KOPT-K1 (cell line): ENCODE data around the gene INPP5D.
"Not testable (repeated sequence)": the region's sequence is repeated elsewhere in the genome, so short reads cannot be mapped to it uniquely, and the experiment has no call there.

Source experiments
- H3K27ac ChIP-seq: fragments of 200-600 bp; sonication (generic); 2 replicates; pipeline ENCODE4 v1.5.1; 2016; ENCODE audit warnings: antibody characterized with exemption, mild to moderate bottlenecking, low read depth, low read length; ENCODE audit not compliant: poor library complexity, severe bottlenecking
- H3K36me3 ChIP-seq: fragments of 200-600 bp; sonication (generic); 2 replicates; pipeline ENCODE4 v1.5.1; 2017; ENCODE audit warnings: antibody characterized with exemption, mild to moderate bottlenecking, low read length, moderate library complexity; ENCODE audit not compliant: insufficient read depth
- H3K9me3 ChIP-seq: fragments of 200-600 bp; sonication (generic); 2 replicates; pipeline ENCODE4 v1.5.1; 2017; ENCODE audit warnings: antibody characterized with exemption, low read length, mild to moderate bottlenecking; ENCODE audit not compliant: insufficient read depth, poor library complexity, severe bottlenecking

Gene INPP5D

DNA sequence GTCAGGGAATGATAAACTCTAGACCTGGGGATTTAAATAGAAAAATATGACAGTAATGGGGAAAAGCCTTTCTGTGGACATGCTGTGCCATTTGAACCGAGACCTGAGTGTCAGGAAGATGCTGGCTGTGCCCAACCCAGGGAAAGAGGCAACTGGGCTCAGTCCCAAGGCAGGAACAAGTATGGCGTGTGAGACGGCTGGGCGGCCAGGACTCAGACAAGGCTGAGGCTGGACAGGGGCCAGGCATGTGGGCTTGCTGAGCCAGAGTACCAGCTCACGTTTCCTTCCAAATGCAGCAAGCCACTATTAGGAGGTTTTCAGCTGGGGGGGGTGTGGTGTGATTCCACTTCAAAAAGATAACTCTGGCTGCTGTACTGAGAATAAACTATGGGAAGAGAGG, 92.4 kb downstream of the INPP5D start:
- Histone ChIP-seq H3K36me3 (peaks cover 96% of the 10 kb centered on the region), H3K9me3 (no peaks in the 10 kb centered on the region), H3K27ac (no peak overlapping the region)

DNA sequence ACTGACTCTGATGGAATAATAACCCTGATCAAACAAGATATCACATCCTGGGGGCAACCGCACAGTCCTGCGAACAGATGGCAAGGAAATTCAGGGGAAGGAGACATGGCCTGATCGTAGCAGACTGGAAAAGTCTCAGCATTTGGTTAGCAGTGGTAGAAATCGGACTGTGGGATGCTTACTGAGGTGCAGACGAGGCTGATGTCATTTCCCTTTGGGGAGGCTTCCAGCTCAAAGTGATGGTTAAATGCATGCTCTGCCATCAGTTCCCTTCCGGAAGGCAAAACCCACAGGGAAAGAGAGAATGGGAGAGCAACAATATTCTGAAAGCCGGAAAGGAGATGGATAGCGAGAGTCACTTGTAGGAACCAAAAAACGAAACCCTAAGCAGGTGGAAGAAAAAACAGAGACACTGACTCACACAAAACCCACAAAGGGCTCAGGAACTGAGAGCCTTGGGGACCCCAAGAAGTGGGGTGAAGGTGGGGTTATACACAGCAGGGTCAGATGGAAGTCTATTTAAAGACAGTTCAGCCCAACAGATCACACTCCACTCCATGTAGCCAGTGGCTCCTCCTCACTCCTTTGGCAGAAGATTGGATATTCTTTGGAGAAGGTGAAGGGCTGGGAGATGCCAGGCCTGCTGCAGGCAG, 93.1 kb downstream of the INPP5D start:
- H3K9me3 ChIP-seq: no peaks in the 10 kb centered on the region
- H3K27ac ChIP-seq: no peak overlapping the region
- peaks cover 95% of the 10 kb centered on the region for H3K36me3 ChIP-seq

DNA sequence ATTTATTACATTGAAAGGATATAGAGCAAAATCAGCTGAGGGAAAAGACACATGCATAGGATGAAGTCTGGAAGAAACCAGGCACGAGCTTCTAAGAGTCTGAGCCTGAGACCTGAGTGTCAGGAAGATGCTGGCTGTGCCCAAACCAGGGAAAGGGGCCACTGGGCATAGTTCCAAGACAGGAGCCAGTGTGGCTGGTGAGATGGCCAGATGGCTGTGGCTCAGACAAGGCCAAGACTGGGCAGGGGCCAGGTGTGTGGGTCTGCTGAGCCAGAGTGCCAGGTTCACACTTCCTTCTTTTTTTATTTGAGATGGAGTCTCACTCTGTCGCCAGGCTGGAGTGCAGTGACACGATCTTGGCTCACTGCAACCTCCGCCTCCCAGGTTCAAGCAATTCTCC, 95.9 kb downstream of the INPP5D start:
- Histone ChIP-seq H3K27ac (no peak overlapping the region), H3K36me3 (peaks cover 95% of the 10 kb centered on the region), H3K9me3 (no peaks in the 10 kb centered on the region)

DNA sequence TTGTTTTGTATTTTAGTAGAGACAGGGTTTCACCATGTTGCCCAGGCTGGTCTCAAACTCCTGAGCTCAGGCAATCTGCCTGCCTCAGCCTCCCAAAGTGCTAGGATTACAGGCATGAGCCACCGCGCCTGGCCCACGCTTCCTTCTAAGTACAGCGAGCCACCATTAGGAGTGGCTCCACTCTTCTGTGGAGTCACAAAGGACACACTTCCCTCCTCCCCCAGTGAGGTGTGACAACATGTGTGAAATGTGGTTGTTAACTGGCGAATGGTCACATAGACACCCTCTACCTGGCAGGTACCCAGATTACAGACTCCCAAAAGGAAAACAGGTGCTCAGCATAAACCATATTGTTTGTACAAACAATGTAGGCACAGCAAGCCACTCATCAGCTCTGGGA, 96.3 kb downstream of the INPP5D start:
- H3K36me3 ChIP-seq: peaks cover 95% of the 10 kb centered on the region
- not testable (repeated sequence) for H3K9me3 ChIP-seq, H3K27ac ChIP-seq

DNA sequence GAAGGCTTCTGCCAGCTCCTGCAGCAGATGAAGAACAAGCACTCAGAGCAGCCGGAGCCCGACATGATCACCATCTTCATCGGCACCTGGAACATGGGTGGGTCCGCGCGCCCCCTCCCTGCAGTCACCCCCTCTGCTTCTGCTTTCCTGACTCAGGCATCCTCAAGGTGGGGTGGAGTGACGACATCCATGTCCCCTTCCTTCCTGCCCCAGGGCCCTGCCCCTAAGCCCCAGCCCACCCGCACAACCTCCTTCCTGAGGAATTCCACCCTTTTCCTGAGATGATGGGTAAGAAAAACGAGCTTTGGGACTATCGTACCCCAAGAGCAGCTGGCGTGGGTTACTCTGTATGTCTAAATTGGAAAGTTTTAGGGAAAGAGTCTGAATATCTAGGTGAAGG, 101.6 kb downstream of the INPP5D start:
- Histone ChIP-seq H3K27ac (no peak overlapping the region), H3K36me3 (peaks cover 97% of the 10 kb centered on the region), H3K9me3 (no peaks in the 10 kb centered on the region)

DNA sequence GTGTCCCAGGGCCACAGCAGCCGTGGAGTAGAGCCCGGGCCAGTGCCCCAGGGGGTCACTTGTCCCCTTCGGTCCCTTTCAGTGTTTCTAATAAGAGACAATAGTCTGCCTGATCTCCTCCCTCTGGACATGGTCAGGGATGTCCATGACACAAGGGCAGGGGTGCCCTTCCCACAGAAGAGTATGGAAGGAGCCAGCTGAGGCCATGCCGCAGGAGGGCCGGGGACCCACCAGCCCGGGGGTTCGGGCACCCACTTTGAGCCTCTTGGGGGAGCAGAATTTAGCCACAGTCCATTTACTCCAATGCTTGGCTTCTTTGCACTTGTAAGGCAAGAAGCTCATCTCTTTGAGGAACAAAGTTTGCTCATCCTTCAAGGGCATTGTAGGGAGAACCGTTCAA, 102.6 kb downstream of the INPP5D start:
- Histone ChIP-seq H3K9me3 (no peaks in the 10 kb centered on the region), H3K36me3 (peaks cover 96% of the 10 kb centered on the region)

DNA sequence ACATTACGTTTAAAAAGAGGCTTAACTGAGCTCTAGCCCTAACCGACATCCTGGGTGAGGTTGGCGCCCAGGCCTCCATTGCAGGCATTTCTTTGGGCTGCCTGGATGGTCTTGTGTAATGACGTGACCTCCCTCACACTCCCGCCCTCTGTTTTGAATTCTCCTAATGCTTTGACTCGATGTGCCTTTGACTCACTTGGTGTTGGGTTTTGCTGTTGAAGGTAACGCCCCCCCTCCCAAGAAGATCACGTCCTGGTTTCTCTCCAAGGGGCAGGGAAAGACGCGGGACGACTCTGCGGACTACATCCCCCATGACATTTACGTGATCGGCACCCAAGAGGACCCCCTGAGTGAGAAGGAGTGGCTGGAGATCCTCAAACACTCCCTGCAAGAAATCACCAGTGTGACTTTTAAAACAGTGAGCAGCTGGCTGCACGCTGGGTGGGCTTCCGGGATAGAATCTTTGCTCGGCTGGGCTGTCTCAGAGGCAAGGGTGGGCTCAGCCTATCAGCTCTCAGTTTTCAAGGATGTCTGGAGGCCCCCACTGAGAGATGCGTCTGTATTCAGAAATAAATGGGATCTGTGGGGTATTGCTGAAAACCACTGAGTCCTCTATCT, 103.5 kb downstream of the INPP5D start:
- H3K9me3 ChIP-seq: no peaks in the 10 kb centered on the region
- H3K36me3 ChIP-seq: peaks cover 93% of the 10 kb centered on the region
- no peak overlapping the region for H3K27ac ChIP-seq

More for the DNA sequence above, 102.6 kb downstream of the INPP5D start:
- H3K27ac ChIP-seq: no peak overlapping the region

DNA sequence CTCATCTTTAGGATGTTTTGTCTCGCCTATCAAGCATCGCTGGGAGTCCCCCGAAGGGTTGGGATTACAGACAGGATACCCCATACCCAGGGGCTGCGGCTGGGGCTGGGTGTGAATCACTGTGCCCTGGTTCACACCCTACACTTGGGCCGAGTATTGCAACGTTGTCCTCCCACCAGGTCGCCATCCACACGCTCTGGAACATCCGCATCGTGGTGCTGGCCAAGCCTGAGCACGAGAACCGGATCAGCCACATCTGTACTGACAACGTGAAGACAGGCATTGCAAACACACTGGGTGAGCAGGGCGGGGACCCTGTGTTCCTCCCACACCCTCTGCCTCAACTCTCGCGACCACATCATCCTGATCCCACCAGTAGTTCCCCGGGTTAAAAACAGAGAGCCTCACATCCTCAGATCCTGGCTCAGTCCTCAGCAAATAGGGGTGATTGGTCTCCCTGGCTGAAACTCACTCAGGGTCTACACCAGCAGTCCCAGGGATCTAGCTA, 104.0 kb downstream of the INPP5D start:
- H3K9me3 ChIP-seq: no peaks in the 10 kb centered on the region
- no peak overlapping the region for H3K27ac ChIP-seq
- peaks cover 93% of the 10 kb centered on the region for H3K36me3 ChIP-seq

DNA sequence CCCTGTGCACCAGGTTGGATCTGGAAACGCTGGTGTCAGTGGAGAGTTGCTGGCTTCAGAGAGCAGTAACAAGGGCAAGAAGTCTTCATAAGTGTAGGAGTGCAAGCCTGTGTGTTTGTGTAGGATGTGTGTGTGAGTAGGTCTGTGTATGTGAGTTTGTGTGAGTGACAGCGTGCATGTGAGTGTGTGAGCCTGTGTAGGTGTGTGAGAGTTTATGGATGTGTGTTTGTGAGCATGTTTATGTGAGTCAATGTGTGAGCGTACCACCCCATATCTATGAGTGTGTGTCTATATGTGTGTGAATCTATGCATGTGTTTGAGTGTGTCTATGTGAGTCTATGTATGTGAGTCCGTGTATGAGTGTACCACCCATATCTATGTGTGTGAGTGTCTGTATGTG, 104.8 kb downstream of the INPP5D start:
- Histone ChIP-seq H3K9me3 (no peaks in the 10 kb centered on the region), H3K27ac (no peak overlapping the region), H3K36me3 (peaks cover 93% of the 10 kb centered on the region)

DNA sequence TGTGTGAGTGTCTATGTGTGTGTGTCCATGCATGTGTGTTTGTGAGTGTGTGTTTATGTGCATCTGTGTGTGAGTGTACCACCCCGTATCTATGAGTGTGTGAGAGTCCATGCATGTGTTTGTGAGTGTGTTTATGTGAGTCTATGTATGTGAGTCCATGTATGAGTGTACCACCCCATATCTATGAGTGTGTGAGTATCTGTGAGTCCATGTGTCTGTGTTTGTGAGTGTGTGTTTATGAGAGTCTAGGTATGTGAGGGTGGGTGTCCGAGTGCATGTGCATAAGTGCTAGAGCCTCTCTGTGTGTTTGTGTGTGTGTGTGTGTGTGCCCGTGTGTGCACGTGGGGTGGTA, 105.4 kb downstream of the INPP5D start:
- H3K36me3 ChIP-seq: peaks cover 93% of the 10 kb centered on the region
- H3K9me3 ChIP-seq: no peaks in the 10 kb centered on the region
- no peak overlapping the region for H3K27ac ChIP-seq

DNA sequence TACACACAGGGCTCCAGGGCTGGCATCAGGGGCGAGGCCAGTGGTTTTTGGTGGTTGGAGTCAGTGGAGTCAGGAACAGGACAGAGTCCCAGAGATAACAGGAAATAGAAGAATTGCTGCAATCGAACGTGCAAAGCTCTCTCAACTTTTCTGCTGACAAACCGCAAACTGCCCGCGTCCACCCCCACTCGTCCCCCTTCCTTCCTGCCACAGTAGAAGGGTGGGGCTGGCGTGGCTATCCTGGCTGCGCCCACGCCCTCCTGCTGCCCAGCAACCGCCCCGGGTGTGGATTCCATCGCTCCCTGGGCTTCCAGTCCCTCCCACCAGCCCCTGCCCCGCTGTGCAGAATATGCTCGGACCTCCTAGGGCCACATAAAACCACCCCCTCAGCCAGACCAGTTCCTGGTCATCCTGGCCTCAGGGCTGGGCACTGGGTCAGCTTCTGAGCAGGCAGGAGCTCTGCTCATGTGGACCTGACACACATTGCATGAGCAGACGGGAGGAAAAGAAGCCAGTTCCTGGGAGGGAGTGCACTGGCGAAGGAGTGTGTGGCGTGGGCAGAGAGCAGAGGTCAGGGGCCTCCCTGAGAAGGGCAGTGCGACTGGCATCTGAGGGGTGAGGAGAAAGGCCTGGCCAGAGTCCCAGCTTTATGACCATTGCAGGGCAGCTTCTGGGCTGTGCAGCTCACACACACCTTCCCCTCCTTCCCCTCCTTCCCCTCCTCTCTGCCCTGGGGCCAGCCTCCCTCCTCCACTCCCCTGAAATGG, 105.9 kb downstream of the INPP5D start:
- H3K36me3 ChIP-seq: peaks cover 93% of the 10 kb centered on the region
- H3K9me3 ChIP-seq: no peaks in the 10 kb centered on the region
- no peak overlapping the region for H3K27ac ChIP-seq

DNA sequence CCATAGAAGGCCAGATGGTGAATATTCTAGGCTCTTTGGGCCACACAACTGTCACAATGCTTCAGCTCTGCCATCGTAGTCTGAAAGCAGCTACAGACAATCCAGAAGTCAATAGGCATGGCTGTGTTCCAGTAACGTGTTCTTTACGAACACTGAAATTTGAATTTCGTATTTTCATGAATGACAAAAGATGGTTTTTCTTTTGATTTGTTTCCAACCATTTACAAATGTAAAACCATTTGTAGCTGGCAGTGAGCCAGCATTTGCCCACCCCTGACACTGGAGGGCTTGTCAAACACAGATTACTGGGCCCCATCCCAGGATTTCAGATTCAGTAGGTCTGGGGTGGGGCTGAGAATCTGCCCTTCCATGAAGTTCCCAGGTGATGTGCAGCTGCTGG, 108.3 kb downstream of the INPP5D start:
- Histone ChIP-seq H3K36me3 (peaks cover 93% of the 10 kb centered on the region), H3K27ac (no peak overlapping the region), H3K9me3 (no peaks in the 10 kb centered on the region)

DNA sequence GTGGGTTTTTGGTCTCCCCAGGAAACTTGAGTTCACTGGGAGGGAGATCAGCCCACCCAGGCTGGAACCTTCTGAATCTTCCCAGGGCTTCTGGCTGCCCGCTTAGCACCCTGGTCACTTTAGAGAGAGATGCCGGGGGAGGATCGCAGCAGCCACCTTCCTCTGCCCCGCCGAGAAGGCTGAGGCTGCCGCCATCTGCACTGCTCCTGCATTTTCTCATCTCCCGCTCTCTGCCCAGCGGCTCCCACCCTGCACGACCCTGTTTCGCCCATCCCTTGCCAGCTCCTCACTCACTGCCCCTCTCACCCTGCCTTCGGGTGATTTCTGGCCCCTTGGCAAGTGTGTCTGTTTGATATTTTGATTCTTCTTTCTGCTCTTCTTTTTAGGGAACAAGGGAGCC, 108.8 kb downstream of the INPP5D start:
- Histone ChIP-seq H3K9me3 (no peaks in the 10 kb centered on the region), H3K27ac (no peak overlapping the region), H3K36me3 (peaks cover 93% of the 10 kb centered on the region)

DNA sequence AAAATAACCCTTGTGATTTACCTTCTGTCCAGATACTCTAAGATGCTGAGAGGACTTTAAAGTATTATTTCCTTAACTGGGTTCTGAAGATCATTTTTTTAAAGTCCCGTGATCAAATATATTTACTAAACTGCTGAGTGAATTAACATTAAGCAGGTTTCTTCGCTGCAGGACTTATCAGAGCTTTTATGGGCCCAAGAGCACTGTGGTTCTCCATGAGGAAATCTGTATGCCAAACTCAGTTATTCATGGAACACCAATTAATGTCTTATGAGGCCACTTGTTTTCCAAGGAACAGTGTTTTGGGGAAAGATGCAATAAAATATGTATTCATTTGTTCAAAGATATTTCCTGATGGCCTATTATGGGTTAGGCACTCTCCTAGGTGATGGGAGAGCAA, 111.2 kb downstream of the INPP5D start:
- Histone ChIP-seq H3K27ac (no peak overlapping the region), H3K9me3 (no peaks in the 10 kb centered on the region), H3K36me3 (peaks cover 93% of the 10 kb centered on the region)

DNA sequence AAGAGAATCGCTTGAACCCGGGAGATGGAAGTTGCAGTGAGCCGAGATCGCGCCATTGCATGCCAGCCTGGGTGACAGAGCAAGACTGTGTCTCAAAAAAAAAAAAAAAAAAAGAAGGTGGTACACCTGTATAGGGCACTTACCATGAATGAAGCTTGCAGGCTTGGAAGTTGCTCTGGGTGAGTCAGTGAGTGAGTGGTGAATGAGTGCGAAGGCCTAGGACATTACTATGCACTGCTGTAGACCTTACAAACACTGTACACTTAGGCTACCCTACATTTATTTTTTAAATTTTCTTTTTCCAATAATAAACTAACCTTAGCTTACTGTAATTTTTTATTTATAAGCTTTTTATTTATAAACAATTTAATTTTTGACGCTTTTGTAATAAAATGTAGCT, 113.0 kb downstream of the INPP5D start:
- H3K9me3 ChIP-seq: no peaks in the 10 kb centered on the region
- H3K36me3 ChIP-seq: peaks cover 98% of the 10 kb centered on the region
- no peak overlapping the region for H3K27ac ChIP-seq
